Body of pancreas (tissue), 4 donors: ENCODE measurements around the gene MAST3.

Experiments used
- POLR2A ChIP-seq, 3 donors: fragments of 450-650 bp; IDR thresholded peaks; one replicate each; pipeline ENCODE4 v1.6.1; 2016; ENCODE audit warnings: antibody characterized with exemption in 3 of 3, mild to moderate bottlenecking in 2 of 3
- TF ChIP-seq, protein P1 (sequence below), 7 experiments: fragments of 450-650 bp in 4 of 7; fragments of 200-600 bp in 3 of 7; sonication (generic) in 3 of 7; IDR thresholded peaks; one replicate each; pipeline ENCODE4 v1.5.1; 2016 to 2019; ENCODE audit warnings: antibody characterized with exemption in 7 of 7

DNA sequence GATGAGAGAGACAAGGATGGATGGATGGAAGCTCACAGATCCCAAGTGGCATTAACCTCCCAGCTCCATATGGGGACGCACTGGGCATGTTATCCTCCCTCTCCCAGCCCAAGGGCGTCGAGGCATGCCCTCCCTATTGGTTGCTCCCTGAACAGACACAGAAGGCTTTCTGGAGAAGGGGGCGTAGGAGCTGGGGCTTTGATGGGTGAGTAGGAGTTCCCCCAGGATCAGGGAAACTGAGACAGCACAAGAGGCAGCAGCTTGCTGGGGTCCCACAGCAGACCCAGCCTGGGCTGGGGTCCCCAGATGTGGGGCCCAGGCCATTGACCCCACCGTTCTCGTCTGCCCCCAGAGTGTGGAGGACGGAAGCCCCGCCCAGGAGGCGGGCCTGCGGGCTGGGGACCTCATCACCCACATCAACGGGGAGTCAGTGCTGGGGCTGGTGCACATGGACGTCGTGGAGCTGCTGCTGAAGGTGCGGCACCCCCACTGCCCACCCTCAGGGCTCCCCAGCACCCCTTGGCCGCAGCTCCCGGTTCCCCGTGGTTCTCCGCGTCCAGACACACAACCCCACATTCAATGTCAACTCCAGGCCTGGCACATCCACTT, 47.9 kb downstream of the MAST3 start:
- TF ChIP-seq, protein P1, sequence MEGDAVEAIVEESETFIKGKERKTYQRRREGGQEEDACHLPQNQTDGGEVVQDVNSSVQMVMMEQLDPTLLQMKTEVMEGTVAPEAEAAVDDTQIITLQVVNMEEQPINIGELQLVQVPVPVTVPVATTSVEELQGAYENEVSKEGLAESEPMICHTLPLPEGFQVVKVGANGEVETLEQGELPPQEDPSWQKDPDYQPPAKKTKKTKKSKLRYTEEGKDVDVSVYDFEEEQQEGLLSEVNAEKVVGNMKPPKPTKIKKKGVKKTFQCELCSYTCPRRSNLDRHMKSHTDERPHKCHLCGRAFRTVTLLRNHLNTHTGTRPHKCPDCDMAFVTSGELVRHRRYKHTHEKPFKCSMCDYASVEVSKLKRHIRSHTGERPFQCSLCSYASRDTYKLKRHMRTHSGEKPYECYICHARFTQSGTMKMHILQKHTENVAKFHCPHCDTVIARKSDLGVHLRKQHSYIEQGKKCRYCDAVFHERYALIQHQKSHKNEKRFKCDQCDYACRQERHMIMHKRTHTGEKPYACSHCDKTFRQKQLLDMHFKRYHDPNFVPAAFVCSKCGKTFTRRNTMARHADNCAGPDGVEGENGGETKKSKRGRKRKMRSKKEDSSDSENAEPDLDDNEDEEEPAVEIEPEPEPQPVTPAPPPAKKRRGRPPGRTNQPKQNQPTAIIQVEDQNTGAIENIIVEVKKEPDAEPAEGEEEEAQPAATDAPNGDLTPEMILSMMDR (IDR thresholded peaks at IDR 0.05), result no peak
- no peak for TF ChIP-seq POLR2A (IDR thresholded peaks at IDR 0.05)
